Central memory CD4-positive, alpha-beta T cell (primary cell): Measurements from ENCODE around the gene ZNF48.

ENCODE experiments used
- DNase-seq: peaks from one replicate; pipeline ENCODE4 v3.0.0; 2022
- total RNA-seq, 3 experiments: gene quantifications; one replicate each; lab custom pipeline; 2026; lab: John Stamatoyannopoulos, UW

ZNF48 gene
- total RNA-seq = 12.7 to 48.4 (median 35.7) reads per million in 3 experiments

DNA sequence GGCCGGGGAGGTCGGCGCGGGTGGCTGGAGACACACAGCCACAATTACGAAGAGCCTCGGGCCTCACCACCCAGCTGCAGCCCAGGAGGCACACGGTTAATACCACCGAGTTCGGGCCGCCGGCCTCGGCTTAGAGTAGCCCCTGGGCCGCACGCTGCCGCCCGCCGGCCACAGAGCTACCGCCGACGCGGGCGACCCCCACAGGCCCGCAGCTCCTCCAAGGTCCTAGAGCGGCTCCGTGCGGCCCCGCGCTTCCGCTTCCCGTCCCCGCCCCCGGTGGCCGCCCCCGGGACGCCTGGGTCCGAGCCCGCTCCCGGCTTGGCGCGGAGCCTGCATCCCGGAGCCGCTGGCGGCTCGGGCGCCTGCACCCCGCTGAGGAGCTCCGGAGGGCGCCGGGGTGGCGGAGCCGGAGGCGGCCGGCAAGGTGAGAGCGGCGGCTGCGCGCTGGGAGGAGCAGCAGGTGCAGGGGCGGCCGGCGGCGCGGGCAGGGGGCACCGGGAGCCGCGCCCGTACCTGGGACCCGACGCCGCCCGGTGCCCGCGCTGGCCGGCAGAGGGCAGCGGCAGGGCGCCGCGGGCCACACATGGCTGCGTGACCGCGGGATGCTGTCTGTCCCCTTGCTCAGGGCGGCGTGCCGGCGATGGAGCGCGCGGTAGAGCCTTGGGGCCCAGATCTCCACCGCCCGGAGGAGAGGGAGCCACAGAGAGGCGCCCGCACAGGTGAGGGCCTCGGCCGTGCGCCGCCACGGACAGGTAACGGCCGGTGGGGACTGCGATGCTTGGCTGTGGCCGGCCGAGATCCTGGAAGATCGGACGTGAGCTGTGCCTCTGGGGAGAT is at the start of gene ZNF48:
Gene ZNF48 (plus strand): TSS at position 266 of the 837 bp plus-strand sequence. CDS start 375 bp downstream, at position 641.
- DNase-seq = peak; percentile 40

GRCh38 chr16:30346286-30346685 is 48.9 kb upstream of the ZNF48 start:
- no peak for DNase-seq

GRCh38 chr16:30348113-30348512 is 47.1 kb upstream of the ZNF48 start:
- no peak for DNase-seq

DNA sequence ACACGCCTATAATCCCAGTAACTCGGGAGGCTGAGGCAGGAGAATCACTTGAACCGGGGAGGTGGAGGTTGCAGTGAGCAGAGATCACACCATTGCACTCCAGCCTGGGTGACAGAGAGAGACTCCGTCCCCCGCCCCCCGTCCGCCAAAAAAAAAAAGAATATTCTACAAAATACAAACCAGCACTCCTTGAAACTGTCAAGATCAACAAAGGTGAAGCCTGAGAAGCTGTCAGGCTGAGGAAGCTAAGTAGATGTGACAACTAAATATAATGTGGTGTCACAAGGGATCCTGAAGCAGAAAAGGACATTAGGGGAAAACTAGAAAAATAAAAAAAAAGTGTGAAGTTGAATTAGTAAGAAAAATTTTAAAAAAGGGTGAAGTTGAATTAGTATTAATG is 46.3 kb upstream of the ZNF48 start:
- DNase-seq = no peak

- no peak for DNase-seq
These were observed 45.5 kb upstream of the ZNF48 start for GRCh38 chr16:30349675-30350074.

- no peak for DNase-seq
These were observed 44.9 kb upstream of the ZNF48 start for GRCh38 chr16:30350134-30350871.

GRCh38 chr16:30351001-30351441 is 44.2 kb upstream of the ZNF48 start:
- no peak for DNase-seq

GRCh38 chr16:30351586-30352419 is 43.4 kb upstream of the ZNF48 start:
- no peak for DNase-seq

DNA sequence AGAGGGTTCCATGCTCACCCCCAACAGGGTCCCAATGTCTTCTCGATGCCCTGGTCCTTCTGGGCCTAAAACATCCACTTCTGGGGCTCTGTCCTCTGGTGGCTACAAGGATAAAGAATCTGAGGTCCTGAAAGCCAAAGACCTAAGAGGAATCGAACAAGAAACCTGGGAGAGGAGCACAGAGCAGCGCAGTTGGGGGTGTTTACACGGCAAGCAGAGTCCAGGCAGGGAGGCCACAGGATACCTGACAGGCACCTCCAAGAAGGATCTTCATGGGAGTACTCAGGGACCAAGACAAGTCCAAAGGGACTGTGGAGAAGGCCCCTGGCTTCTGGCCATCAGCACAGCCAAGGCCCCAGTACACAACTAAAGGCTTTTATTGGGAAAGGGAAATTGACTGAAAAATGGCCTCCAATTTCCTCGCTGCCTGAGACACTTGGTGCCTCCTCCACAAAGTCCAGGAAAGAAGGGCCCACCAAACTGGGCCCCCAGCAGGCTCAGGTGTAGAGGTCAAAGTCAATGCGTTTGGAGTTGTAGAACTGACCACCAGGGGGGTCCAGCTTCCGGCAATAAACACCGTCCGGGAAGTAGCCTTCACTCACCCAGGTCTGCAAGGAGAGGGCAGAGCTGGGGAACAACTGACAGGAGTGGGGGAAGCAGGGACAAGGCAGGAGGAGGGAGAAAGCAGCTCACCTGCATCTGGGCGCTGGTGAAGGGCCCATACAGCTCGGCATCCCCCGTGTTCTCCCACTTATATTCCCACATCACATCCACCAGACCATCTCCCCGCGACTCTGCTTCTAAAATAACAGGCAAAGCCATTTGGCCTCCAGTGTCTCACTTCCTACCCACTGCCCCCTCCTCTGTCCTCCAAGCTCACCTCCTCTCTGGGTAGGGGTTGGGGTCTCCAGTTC is 42.5 kb upstream of the ZNF48 start:
- DNase-seq = no peak

DNA sequence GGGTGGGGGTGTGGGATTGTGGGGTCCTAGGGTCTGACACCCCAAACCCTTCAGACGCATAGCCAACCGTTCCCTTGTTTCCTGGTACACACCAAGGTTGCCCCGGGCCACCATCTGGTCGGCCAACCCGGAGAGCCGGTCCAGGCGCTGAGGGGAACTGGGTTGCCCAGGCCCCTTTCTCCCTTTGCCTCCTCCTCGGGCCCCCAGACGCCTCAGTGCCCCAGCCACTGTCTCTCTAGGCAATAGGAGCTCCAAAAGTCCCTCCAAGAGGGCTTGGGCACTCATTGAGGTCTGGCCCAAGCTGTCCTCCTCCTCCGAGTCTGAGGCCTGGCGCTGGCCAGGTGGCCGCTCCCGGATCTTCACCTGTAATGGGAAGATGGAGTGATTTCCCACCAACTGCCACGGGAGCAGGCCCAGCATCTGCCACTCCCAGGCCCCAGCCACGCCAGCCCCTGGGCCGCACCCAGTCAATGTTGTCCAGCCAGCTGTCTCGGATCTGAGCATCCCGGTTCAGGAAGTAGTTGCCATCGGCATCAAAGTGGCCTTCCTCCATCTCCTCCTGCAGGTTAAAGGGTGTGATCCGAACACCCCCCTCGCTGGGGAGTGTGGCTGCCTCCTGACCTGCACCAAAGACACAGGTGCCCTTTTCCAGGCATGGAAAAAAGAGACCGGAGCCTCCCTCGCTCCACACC is 41.6 kb upstream of the ZNF48 start:
- DNase-seq = no peak

DNA sequence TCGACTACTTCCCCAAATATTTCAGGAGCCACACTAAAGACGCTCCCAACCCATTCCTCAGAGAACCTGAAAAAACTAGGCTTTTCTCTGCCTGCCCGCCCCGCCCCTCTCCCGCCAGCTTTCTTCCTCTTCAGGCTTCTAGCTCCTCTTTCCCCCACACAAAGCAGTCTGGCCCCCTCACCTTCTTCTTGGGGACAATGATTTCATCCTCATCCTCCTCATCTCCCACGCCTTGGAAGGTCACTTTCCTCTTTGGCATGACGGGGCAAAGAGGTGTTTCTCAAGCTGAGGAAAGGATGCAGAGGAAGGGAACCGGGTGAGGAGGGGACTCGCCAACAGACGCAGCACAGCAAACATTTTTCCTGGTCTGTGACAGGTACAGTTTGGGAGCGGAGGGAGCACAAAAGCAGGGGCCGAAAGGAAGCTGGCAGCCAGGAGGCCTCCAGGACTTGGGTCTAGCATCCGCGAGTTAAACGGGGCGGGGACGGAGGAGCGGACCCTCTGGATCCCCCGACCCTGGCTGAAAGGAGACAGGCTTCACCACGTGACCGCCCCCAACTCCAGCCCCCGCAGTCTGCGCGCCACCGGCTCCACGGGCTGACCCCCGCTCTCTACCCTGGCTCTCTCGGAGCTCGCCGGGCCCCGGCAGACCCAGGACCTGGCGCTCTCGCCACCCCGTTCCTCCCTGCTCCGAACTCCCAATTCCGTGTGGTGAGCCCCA is 40.6 kb upstream of the ZNF48 start:
- no peak for DNase-seq

- DNase-seq = peak; percentile 85
These were observed 39.9 kb upstream of the ZNF48 start, which contains the start of gene CD2BP2 for GRCh38 chr16:30355144-30355953. TSS of gene CD2BP2 (minus strand) at chr16:30355308. CDS start at chr16:30354681, 627 bp downstream.

- no peak for DNase-seq
These were observed 39.3 kb upstream of the ZNF48 start for GRCh38 chr16:30355954-30356308.

DNA sequence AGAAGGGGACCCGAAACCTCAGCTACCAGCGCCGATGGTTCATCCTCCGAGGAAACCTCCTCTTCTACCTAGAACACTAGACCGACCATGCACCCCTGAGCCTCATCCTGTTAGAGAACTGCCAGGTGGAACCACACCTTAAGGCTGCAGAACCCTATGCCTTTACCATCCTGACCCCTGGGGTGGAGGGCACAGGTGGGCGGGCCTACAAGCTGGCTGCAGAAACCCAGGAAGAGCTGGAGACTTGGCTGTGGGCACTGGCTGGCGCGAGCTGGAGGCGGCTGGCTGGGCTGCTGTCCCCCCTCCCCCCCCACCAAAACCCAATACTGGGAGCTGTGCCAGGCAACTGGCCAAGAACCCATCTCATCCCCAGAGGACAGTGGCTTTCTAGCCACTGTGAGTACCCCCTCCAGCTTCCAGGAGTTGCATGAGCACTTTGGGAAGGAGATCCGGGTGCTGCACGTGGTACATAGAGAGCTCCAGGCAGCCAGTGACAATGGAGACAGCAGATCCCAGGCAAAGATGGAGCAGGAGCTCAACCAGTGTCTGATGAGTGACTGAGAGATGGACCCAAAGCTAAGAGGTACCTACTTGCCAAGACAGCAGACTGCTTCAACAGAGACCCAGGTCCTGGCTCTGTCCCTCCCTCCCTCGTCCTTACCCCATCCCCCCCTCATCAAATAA is 38.7 kb upstream of the ZNF48 start:
- DNase-seq = no peak

- DNase-seq = no peak
These were observed 38.0 kb upstream of the ZNF48 start for GRCh38 chr16:30357085-30357714.

GRCh38 chr16:30357715-30358576 is 37.3 kb upstream of the ZNF48 start:
- no peak for DNase-seq

DNA sequence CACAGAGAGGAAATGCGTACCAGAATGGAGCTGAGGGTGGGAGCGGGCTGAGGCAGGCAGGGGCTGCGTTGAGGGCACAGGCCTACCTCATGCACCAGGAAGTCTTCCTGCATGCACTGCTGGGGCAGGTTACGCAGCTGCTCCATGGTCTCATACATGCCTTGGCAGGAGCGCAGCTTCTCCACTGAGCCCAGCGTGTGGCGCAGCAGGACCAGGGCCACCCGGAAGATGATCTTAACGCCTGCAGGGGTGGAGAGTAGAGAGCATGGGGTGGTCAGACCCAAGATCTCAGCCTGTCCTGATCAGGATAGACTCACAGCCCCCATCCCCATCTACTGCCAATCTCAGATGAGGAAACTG is 36.7 kb upstream of the ZNF48 start:
- no peak for DNase-seq
